SIG-M5 treated with dmso at 0.1 percent for 504 hours (cell line): ENCODE measurements around the gene DDOST.

ENCODE experiments used
- DNase-seq: peaks from one replicate; lab custom pipeline; 2025; ENCODE audit not compliant: unreplicated experiment; lab: John Stamatoyannopoulos, UW

DDOST gene

DNA sequence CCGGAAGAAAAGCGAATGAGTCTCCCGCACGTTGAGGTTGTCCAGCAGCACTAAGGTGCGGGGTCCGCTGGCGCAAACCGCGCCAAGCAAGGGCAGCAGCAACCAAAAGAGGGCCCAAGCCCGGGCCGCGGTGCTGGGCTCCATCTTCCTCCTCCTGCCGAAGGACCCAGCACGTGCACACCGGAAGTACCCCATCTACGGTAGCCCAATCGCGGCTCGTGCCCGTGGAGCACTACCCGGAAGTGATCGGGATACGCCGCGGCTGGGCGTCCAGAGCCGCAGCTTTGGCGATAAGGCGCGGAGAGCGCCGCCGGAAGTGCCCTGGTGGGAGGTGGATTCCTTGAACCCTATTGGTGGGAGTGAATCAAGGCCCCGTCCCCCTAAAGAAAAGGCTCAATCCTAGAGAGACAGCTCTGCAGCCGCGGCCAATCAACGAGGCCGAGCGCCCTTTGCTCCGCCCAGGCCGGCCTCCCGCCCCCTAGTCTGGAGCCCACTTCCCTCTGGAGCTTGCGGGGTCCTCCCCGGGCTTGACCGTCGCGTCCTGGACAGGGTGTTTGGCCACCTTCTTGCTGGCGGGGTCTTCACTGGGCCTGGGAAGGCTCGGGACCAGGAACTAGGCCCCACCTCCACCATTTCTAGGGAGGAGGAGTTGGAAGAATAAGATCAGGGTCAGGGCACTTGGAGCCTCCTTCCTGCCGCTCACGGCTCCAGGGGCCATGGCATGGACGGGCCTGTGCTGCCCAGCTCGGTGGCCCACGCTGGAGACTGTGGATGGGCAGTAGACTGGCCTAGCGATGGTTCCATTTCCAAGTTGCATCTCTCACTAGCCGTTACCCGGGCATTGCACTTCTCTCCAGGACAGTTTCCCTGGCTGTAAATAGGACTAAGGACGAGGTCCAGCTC lies at the start of gene DDOST:
Gene DDOST, minus strand, starts transcription at position 163 of the 903 bp plus-strand sequence. Its CDS starts 19 bp downstream, at position 144.
- DNase-seq, result peak; percentile 96

DNA sequence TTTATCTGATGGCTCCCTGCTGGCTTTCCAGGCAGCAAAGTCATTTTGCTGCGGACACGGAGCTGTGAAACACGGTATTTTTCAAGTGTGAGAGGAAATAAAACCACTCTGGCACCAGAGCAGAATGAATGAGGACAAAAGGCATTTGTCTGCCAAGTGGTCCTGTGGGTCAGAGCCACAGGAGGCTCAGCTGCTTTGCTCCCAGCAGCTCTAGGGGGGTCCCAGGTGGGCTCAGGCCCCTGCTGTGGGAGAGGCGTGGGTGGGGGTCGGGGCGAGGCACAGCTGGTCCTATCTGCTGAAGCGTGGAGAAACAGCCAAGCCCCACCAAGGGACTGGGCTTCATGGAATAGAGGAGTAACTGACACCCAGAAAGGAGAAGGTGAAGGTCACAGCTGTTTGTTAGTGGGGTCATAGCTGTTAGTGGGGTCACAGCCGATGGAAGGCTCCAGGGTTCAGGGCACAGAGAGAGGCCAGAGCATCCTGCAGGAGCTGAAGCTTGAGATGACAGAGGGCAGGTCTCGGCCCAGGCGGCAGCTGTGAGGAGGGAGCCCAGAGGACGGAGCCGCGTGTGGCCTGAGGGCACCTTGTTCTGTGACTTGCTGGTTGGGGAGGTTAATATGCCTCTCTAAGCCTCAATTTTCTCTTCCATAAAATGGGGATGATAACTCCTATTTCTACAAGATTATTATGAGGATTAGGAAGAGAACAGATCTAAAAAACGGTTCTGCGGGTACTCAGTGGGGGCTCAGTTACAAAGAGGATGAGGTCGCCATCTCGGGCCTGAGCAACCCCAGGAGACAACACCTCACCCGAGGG lies 49.5 kb upstream of the DDOST start:
- DNase-seq, result no peak

DNA sequence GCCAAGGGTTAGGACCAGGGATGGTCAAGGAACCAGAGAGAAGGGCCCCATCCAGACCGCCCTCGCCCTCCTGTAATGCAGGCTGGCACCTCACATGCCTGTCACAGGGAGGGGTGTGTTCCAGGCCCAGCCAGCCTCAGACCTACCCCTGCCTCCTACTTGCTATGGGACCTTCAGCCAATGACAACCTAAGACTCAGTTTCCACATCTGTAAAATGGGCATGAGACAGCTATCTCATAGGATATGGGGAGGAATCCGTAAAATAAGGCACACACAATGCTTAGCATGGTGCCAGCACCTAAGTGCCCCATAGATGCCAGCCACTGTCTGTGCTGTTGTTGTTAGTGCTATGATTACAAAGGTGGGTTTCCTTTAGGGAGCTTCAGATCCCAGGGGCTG lies 48.7 kb upstream of the DDOST start:
- DNase-seq, result no peak

DNA sequence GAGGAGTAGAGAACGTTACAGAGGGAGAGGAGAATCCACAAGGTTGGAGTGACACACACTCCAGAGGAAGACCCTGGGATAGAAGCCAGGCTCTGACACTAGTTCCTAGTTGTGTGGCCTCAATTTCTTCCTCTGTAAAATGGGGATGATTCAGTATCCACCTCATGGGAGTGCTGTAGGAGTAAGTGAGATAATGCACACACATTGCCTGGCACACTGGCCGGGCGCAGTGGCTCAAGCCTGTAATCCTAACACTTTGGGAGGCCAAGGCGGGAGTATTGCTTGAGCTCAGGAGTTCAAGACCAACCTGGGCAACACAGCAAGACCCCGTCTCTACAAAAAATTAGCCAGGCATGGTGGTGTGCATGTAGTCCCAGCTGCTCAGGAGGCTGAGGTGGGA lies 47.7 kb upstream of the DDOST start:
- no peak for DNase-seq

DNA sequence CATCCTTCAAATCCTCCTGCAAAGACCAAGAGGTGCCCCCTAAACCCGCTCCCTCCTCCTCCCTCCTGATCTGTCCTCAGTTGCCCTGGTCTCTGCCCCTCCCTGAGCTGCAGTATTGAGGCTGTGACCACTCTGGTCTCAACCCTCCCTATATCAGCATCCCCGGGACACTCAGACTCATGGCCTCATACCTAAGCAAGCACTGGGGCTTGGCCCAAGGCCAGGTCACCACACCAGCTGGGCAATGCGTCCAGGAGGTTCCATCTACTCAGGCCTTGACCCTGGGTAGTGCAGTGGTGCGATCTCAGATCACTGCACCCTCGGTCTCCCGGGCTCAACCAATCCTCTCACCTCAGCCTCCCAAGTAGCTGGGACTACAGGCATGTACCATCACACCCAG lies 46.9 kb upstream of the DDOST start:
- no peak for DNase-seq

DNA sequence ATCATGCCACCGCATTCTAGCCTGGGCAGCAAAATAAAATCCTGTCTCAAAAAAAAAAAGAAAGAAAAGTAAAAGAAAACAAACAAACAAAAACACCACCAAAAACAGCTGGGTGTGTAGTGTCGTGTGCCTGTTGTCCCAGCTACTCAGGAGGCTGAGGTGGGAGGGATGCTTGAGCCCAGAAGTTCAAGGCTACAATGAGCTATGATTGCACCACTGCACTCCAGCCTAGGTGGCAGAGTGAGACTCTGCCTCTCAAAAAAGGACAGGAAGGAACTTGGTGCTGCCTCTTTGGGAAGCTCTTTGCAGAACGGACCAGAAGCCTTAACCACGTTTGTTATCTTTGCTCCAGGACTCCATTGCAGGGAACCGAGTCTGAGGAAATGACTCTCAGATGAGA lies 45.7 kb upstream of the DDOST start:
- no peak for DNase-seq

DNA sequence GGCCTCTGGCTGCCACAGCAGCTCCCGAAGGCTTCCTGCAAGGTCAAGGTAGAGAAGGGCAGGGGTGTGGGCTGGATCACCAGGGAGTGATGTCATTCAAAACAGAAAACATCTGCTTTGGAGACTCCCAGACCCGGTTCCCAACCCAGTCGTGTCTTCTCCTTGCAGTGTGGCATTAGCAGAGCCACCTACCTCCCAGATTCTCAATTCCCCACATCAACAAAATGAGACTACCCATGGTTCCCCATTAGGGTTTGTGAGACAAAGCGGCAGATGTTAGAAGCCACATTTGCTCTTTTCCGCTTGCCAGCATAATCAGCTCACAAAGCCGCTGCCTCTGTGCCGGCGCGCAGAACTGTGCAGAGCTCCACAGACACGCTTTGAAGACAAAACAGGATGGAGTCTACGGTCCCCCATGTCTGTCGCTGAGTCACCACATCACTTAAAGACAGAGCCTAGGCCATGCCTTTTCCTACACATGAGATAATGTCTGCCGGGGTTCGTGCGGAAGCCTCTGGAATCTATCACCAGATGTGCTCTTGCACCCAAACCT lies 44.1 kb upstream of the DDOST start:
- no peak for DNase-seq

DNA sequence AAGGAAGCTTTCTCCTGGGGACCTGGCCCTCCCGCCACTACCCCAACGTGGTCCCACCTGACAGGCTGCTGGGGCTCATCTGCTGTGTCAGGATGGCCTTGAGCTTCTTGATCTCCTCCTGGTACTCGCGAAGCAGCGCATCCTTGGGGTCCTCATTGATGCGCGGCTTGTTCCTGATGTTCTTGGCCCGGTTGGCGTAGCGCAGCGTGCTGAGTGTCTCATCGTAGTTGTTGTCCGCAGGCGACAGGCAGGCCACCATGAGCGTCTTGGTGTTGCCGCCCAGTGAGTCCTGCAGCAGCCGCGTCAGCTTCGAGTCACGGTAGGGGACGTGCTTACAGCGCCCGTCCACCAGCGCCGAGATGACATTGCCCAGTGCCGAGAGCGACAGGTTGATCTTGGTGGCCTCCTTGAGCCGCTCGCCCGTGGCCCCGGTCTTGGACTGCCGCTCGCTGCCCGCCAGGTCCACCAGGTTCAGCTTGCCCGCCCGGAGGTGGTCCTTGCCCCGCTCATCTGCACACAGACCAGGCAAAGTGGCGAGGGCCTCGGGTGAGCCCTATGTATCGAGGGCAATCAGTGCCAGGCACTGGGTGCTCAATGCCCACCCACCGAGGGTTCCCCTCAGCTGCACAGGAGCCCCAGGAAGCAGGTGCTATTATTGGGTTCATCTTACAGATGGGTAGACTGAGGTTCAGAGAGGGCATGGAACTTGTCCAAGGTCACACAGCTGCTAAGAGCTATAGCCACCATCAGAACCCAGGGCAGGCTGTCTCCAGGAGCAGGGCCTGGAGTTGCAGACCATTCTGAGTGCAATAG lies 43.4 kb upstream of the DDOST start:
- DNase-seq, result no peak

DNA sequence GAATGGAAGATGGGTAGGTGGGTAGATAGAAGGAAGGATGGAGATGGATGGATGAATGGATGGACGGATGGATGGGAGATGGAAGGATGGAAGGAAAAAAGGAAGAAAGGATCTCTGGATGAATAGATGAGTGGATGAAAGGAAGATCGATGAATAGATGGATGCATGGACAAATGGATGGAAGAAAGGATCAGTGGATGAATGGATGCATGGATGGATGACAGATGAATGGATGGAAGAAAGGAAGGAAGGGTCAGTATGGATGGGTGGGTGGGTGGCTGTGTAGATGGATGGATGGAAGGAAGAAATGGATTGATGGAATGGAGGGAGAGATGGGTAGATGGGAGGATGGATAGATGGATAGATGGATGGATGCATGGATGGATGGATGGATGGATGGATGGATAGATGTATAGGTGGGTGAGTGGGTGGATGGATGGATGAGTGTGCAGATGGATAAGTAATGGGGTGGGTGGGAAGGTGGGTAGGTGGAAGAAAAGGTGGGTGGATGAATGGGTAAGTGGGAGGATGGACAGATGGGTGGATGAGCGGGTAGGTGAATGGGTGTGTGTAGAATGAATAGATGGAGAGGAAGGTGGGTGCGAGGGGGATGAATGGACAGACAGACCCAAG lies 42.1 kb upstream of the DDOST start:
- no peak for DNase-seq

DNA sequence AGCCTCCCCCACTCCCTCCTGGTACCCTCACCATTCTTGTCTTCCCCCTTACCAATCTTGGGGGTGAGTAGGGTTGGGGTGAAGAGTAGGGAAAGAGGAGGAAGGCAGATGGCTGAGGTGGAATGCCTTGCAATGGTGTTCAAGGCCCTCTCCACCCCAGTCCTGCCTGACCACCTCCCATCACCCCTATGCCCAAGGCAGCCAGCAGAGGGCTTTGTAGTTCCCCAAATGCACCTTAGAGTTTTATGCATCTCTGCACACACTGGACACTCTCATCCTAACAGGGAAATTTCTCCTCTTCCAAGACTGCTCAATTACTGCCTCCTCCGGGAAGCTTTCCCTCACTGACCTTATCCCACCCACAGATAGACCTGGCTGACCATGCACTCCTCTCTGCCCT lies 41.2 kb upstream of the DDOST start:
- no peak for DNase-seq

DNA sequence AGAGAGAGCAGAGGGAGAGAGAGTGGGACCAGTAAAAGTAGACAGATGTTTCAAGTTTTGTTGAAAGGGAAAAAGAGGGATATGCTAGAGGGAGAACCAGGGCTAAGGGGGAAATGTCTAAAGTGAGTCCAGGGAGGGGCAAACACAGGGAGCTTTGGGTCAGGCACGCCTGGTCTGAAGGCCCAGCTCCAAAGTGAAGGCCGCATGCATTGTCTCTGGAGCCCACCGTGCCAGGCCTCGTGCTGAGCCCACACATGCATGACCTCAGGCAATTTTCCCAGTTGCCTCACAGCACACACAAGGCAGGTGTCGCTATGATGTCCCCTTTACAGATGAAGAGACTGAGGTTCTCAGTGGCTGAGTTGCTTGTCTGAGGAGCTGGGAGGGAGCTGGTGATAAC lies 40.7 kb upstream of the DDOST start:
- no peak for DNase-seq

DNA sequence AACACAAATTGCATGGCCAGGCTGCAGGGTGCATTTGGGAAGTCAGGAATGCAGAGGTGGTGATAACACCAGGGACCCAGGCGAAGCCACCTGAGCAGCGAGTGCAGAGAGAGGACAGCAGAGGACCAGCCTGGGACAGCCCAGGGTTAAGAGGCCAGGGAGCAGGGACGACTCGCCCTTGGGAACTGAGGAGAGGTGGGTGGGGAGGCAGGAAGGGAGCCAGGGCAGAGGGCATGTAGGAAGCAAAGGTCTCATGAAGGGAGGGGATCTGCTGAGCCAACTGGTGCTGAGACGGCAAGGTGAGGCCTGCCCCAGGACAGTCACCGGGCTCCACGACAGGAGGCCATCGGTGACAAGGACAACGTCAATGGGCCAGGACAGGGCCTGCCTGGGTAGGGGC lies 40.3 kb upstream of the DDOST start:
- DNase-seq, result no peak

DNA sequence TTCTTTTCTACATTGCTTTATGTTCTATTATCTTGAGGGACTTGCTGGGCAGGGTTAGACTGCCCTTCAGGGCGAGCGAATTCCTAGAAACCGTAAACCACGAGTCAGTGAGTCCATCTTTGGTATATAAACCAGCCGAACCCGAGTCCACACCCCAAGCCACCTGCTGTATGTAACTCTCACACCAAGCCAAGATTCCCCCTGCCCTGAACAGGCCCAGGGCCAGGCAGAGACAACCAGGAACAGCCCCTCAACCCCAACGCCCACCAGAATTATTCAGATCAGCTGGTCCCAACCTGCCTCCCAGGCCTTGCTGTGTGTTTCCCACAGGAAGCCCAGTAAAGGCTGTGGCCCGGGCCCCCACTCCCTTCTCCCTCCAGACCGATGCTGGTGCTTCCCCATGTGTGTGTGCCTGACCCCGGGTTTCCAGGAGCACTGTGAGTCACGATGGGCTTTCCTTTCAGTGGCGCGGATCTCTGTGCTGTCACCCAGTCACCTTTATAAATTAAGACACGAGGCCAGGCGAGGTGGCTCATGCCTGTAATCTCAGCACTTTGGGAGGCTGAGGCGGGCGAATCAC lies 39.6 kb upstream of the DDOST start:
- DNase-seq, result no peak

DNA sequence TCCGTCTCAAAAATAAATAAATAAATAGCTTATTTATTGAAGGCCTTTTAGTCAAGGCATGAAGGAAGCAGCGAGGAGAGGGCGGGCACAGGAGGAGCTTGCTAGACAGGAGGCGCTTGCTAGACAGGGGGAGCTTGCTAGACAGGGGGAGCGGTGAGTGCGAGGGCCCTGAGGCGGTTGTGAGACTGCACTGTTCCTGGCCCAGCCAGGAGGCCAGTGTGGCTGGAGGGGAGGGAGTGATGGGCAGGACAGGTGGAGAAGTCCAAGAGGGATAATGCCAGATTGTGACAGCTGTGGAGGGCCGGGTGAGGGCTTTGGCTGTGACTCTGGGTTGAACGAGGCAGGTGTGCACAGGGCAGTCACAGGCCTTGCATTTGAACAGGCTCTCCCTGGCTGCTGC lies 38.4 kb upstream of the DDOST start:
- peak; percentile 20 for DNase-seq

DNA sequence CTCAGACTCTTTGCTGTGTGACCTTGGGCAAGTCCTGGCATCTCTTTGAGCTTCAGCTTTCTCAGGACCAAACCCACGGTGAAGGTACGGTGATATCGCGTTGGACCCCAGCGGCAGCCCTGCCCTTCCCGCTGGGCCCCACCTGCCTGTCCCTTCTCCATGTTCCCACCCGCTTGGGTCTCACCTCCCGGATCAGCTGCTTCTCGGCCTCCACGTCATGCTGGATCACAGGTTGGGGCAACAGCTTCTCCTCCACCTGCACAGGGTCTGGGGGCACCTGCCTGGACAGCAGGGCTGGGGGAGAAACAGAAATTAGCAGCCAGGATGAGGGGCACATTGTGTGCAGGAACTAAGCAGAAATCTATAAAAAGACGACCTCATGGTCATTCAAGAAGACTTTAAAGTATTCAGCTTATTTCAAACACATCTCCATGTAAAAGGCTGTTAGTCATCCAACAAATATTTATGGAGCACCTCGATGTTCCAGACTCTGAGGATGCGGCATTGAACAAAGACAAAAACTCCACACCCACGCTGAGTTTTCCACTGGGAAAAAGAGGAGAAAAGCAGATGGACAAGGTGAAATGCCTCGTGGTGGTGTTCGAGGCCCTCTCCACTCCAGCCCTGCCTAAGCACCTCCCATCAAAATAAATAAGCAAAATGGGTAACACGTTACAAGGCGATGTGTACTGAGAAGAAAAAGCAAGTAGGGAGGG lies 37.2 kb upstream of the DDOST start:
- DNase-seq, result no peak

DNA sequence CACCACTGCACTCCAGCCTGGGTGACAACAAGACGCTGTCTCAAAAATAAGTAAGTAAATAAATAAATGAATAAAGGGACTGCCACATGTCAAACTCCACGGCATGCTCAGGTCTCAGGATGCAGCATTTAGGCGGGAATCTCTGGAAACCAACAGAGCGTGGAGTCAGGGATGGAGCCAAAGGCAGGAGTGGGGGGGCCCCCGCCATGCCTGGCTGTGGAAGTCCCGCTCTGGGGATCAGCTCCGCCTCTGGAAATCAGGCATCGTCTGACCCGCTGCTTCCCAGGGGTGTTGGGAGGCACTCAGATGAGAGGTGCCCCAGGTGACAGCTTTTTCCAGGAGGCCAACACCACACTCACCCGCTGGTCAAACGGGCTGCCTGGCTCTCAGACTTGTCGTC lies 36.4 kb upstream of the DDOST start:
- DNase-seq, result no peak

DNA sequence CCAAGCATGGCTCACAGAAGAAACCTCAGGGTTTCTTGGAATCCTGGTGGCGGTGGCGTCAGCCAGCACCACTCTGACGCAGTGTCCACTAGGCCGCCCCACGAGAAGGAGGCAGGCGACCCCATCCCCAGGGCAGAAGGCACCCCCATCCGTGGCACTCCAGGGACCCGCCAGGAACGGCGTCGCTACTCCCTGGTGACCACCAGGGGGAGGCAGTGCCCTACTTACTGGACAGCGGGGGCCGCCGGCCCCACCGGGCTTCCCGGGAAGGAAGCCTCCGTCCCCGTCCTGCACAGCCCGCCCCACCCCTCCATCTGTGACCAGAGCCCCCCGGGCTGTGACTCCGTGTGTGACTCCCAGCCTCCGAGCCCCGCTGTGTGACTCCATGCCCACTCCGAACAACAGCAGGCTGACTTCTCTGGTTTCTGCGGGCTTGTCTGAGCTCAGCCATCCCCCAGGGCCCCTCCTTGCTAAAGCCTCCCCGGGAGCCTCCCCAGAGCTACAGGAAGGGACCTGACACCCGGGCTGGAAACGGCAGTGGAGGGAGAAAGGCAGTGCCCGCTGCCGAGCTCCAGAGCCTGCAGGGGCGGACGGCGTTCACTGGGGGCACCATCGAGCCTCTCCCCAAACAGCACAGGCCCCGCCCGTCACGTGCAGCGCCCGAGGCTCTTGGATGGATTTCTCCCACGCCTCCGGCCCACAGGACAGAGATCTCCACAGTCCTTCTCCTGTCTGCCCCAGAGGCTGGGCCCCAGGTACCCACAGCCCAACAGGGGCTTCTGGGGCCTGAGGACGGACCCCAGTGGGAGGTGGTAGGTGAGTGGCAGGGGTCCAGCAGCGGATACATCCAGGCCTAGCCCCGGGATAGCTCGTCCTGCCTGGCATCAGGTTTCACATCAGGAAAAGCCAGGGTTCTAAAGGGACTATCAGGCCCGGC lies 35.5 kb upstream of the DDOST start:
- DNase-seq, result peak; percentile 80

DNA sequence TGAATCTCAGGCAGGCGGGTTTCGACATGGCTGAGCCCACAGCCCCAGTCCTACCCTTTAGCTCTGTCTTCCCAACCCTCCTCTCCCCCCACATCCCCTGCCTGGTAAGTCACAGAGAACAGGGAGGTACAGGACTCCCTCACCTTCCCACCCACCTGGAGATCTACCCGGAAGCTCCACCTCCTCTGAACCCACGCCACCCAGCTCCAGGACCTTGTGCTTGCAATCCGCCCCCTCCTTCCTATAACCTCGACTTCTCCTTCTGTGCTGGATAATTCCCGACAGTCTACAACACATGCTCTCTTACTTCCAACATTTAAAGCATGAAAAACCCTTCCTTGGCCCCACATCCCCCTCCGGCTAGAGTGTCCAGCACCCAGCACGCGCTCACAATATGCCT lies 34.3 kb upstream of the DDOST start:
- no peak for DNase-seq

DNA sequence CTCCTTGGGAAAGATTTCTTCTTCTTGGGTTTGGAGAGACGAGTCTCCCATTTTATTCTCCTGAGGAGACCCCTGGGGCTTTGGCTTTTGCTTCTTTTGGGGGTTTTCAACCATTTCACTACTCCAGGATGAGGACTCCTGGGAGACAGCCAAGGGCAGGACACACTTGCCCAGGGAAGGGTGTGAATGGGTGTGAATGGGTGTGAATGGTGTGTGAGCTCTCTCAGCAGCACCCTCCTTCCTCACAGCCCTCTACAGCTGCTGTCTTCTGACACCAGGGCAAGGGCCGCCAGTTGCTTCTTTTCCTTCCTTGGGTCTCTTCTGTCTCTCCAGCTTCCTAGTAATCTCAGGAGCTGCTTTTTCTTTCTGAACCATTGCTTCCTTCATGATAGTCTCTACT lies 32.5 kb upstream of the DDOST start:
- DNase-seq, result no peak
